ENCODE measurements around the gene ZP4. TPM values are rescaled to one million over a fixed set of nuclear protein-coding genes. Genes with fewer than 3 reads are reported as not detected.

Gene ZP4
- not detected in 2 replicates for total RNA-seq (2014; rRNA removed; shearing (Covaris generic))
- not detected in 2 replicates for polyA plus RNA-seq (2014; cell fraction: nucleus; rRNA removed)

GRCh38 chr1:237890822-237891221 lies at the start of gene ZP4:
Gene ZP4, minus strand, starts transcription at chr1:237890922. Its CDS starts 287 bp downstream, at chr1:237890635.
- DNase-seq (ENCODE audit: extremely low read depth, low read depth), result no peak

GRCh38 chr1:237938553-237938952 lies 47.8 kb upstream of the ZP4 start:
- peak; percentile 34 for DNase-seq (ENCODE audit: extremely low read depth, low read depth)

- DNase-seq (ENCODE audit: extremely low read depth, low read depth), result no peak
Measured at GRCh38 chr1:237938068-237938467, 47.3 kb upstream of the ZP4 start.

GRCh38 chr1:237932816-237933215 lies 42.1 kb upstream of the ZP4 start:
- DNase-seq (ENCODE audit: extremely low read depth, low read depth), result no peak

- no peak for DNase-seq (ENCODE audit: extremely low read depth, low read depth)
Measured at GRCh38 chr1:237931581-237931980, 40.9 kb upstream of the ZP4 start.

GRCh38 chr1:237927198-237927597 lies 36.5 kb upstream of the ZP4 start:
- no peak for DNase-seq (ENCODE audit: extremely low read depth, low read depth)

GRCh38 chr1:237921306-237921705 lies 30.6 kb upstream of the ZP4 start:
- DNase-seq (ENCODE audit: extremely low read depth, low read depth), result no peak

GRCh38 chr1:237913345-237913744 lies 22.6 kb upstream of the ZP4 start:
- no peak for DNase-seq (ENCODE audit: extremely low read depth, low read depth)

GRCh38 chr1:237911911-237912310 lies 21.2 kb upstream of the ZP4 start:
- DNase-seq (ENCODE audit: extremely low read depth, low read depth), result no peak

- DNase-seq (ENCODE audit: extremely low read depth, low read depth), result no peak
Measured at GRCh38 chr1:237910834-237911233, 20.1 kb upstream of the ZP4 start.

GRCh38 chr1:237903961-237904360 lies 13.2 kb upstream of the ZP4 start:
- no peak for DNase-seq (ENCODE audit: extremely low read depth, low read depth)

- no peak for DNase-seq (ENCODE audit: extremely low read depth, low read depth)
Measured at GRCh38 chr1:237902960-237903743, 12.4 kb upstream of the ZP4 start.

GRCh38 chr1:237901299-237901934 lies 10.7 kb upstream of the ZP4 start:
- DNase-seq (ENCODE audit: extremely low read depth, low read depth), result peak; percentile 35

GRCh38 chr1:237895630-237896029 lies 4.9 kb upstream of the ZP4 start:
- no peak for DNase-seq (ENCODE audit: extremely low read depth, low read depth)

GRCh38 chr1:237894131-237894530 lies 3.4 kb upstream of the ZP4 start:
- DNase-seq (ENCODE audit: extremely low read depth, low read depth), result no peak

- no peak for DNase-seq (ENCODE audit: extremely low read depth, low read depth)
Measured at GRCh38 chr1:237891979-237892378, 1.3 kb upstream of the ZP4 start.

GRCh38 chr1:237891266-237891665 lies 544 bp upstream of the ZP4 start:
- DNase-seq (ENCODE audit: extremely low read depth, low read depth), result no peak

- DNase-seq (ENCODE audit: extremely low read depth, low read depth), result no peak
Measured at GRCh38 chr1:237890416-237890815, 306 bp downstream of the ZP4 start.

- no peak for DNase-seq (ENCODE audit: extremely low read depth, low read depth)
Measured at GRCh38 chr1:237888143-237888542, 2.6 kb downstream of the ZP4 start.

- DNase-seq (ENCODE audit: extremely low read depth, low read depth), result no peak
Measured at GRCh38 chr1:237887542-237887941, 3.2 kb downstream of the ZP4 start.

GRCh38 chr1:237884237-237884636 lies 6.5 kb downstream of the ZP4 start:
- DNase-seq (ENCODE audit: extremely low read depth, low read depth), result no peak

GRCh38 chr1:237879195-237879594 lies 11.5 kb downstream of the ZP4 start:
- no peak for DNase-seq (ENCODE audit: extremely low read depth, low read depth)

Data from NCI-H460 (cell line).